Nephron progenitor cell (in vitro differentiated cells): ENCODE results near the gene SLC2A1.

ENCODE experiments used
- DNase-seq: peaks from one replicate; pipeline ENCODE4 v3.0.0; 2021
- H3K27ac Mint-ChIP-seq: 2 replicates; pipeline ENCODE4 v1.8.0; 2021; ENCODE audit warnings: mild to moderate bottlenecking, moderate library complexity, mixed read lengths
- H3K27me3 Mint-ChIP-seq: 2 replicates; pipeline ENCODE4 v1.8.0; 2021; ENCODE audit warnings: mild to moderate bottlenecking, low read depth, mixed read lengths; ENCODE audit not compliant: poor library complexity
- H3K36me3 Mint-ChIP-seq: 2 replicates; pipeline ENCODE4 v1.8.0; 2021; ENCODE audit warnings: low read depth, mixed read lengths
- H3K4me1 Mint-ChIP-seq: 2 replicates; pipeline ENCODE4 v1.8.0; 2021; ENCODE audit warnings: mixed read lengths
- H3K4me3 Mint-ChIP-seq: 2 replicates; pipeline ENCODE4 v1.8.0; 2021; ENCODE audit warnings: mild to moderate bottlenecking, moderate library complexity, mixed read lengths
- H3K9me3 Mint-ChIP-seq: 2 replicates; pipeline ENCODE4 v1.8.0; 2021; ENCODE audit warnings: mild to moderate bottlenecking, moderate library complexity, mixed read lengths
- CTCF ChIP-seq: fragments of 200-600 bp; sonication (generic); IDR thresholded peaks from 2 replicates; pipeline ENCODE4 v1.5.0; 2021; ENCODE audit warnings: antibody characterized with exemption

Gene SLC2A1

GRCh38 chr1:42947965-42948732, 10.5 kb downstream of the SLC2A1 start:
- peaks cover 40% of the 10 kb centered on the region for H3K36me3 Mint-ChIP-seq
- H3K27ac Mint-ChIP-seq, result no peak overlapping the region
- H3K27me3 Mint-ChIP-seq, result no peaks in the 10 kb centered on the region
- H3K4me1 Mint-ChIP-seq, result peaks cover 86% of the 10 kb centered on the region
- TF ChIP-seq CTCF, result no peak
- no peak for DNase-seq
- no peaks in the 10 kb centered on the region for H3K9me3 Mint-ChIP-seq
- H3K4me3 Mint-ChIP-seq, result no peak overlapping the region

GRCh38 chr1:42947117-42947516, 11.6 kb downstream of the SLC2A1 start:
- Mint-ChIP-seq H3K27ac (peak overlapping the region; percentile 36), H3K36me3 (peaks cover 48% of the 10 kb centered on the region), H3K27me3 (no peaks in the 10 kb centered on the region), H3K9me3 (no peaks in the 10 kb centered on the region), H3K4me1 (peaks cover 85% of the 10 kb centered on the region), H3K4me3 (no peak overlapping the region)
- TF ChIP-seq CTCF, result no peak
- DNase-seq, result no peak

DNA sequence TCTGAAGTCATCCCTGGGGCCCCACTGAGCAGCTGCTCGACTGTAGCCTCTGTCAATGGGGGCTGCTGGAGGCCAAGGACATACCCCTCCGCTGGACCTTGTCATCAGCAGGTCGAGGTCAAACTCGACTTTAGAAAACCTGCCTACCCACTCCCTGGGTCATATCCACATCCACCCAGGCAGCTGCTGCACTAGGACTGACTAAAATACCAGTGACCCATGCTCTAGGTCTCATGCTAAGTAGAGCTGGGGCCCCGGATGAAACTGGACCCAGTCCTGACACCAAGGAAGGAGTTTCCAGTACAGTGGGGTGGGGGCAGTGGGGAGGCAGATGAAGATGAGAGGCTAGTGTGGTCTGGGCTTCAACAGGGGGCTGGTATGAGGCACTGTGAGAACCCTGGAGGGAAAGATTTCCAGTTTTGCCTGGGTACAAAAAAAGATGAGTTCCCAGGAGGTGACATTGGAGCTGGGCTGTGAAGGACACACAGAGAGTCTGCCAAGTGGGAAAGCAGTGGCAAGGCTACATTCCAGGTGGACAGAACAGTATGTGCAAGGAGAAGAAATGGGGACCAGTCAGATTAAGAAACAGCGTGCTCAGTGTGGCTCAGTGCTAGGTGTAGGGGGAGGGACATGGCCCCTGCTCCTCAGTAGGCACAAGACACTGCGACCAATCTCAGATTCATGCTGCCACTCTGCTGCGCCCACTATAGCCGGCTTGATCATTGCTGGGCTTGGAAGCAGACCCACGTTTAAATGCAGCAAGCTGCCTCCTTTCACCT, 12.4 kb downstream of the SLC2A1 start:
- H3K36me3 Mint-ChIP-seq, result peaks cover 48% of the 10 kb centered on the region
- no peaks in the 10 kb centered on the region for H3K27me3 Mint-ChIP-seq
- TF ChIP-seq CTCF, result no peak
- DNase-seq, result no peak
- H3K27ac Mint-ChIP-seq, result peak overlapping the region; percentile 89
- H3K4me1 Mint-ChIP-seq, result peaks cover 85% of the 10 kb centered on the region
- no peak overlapping the region for H3K4me3 Mint-ChIP-seq
- no peaks in the 10 kb centered on the region for H3K9me3 Mint-ChIP-seq

- no peak overlapping the region for H3K27ac Mint-ChIP-seq
- no peaks in the 10 kb centered on the region for H3K9me3 Mint-ChIP-seq
- no peak for DNase-seq
- TF ChIP-seq CTCF, result no peak
- peaks cover 83% of the 10 kb centered on the region for H3K4me1 Mint-ChIP-seq
- H3K36me3 Mint-ChIP-seq, result peaks cover 50% of the 10 kb centered on the region
- no peaks in the 10 kb centered on the region for H3K27me3 Mint-ChIP-seq
- no peak overlapping the region for H3K4me3 Mint-ChIP-seq
Measured at GRCh38 chr1:42945164-42945563, 13.5 kb downstream of the SLC2A1 start.

- Mint-ChIP-seq H3K27ac (peak overlapping the region; percentile 12), H3K9me3 (no peaks in the 10 kb centered on the region), H3K27me3 (no peaks in the 10 kb centered on the region), H3K36me3 (peaks cover 51% of the 10 kb centered on the region), H3K4me1 (peaks cover 81% of the 10 kb centered on the region), H3K4me3 (no peak overlapping the region)
- DNase-seq, result no peak
- no peak for TF ChIP-seq CTCF
Measured at GRCh38 chr1:42944246-42944928, 14.3 kb downstream of the SLC2A1 start.
